HG02678 (cell line): ENCODE data around the gene KRTCAP2.

Experiments
- ATAC-seq: cut with Tn5 transposase; IDR thresholded peaks from one replicate; pipeline ENCODE4 v1.9.1; 2021; ENCODE audit warnings: mild to moderate bottlenecking, moderate library complexity; ENCODE audit not compliant: unreplicated experiment

Gene KRTCAP2

GRCh38 chr1:155135415-155136028 is 37.6 kb downstream of the KRTCAP2 start, which contains the start of gene SLC50A1:
Gene SLC50A1, plus strand, starts transcription at chr1:155135852. Its CDS starts 60 bp downstream, at chr1:155135912.
- peak; percentile 82 for ATAC-seq

GRCh38 chr1:155134880-155135414 is 38.2 kb downstream of the KRTCAP2 start:
- ATAC-seq = peak; percentile 22

GRCh38 chr1:155134322-155134721 is 38.8 kb downstream of the KRTCAP2 start:
- ATAC-seq = no peak

- ATAC-seq = no peak
Observed at GRCh38 chr1:155133799-155134281, 39.3 kb downstream of the KRTCAP2 start.

GRCh38 chr1:155131856-155132255 is 41.2 kb downstream of the KRTCAP2 start:
- ATAC-seq = no peak

- ATAC-seq = no peak
Observed at GRCh38 chr1:155131285-155131684, 41.8 kb downstream of the KRTCAP2 start.

- no peak for ATAC-seq
Observed at GRCh38 chr1:155130272-155131006, 42.7 kb downstream of the KRTCAP2 start.

- ATAC-seq = no peak
Observed at GRCh38 chr1:155128755-155129473, 44.2 kb downstream of the KRTCAP2 start.

GRCh38 chr1:155127967-155128754 is 44.9 kb downstream of the KRTCAP2 start:
- no peak for ATAC-seq

- ATAC-seq = no peak
Observed at GRCh38 chr1:155127105-155127966, 45.8 kb downstream of the KRTCAP2 start, which contains the start of gene EFNA1. Gene EFNA1, plus strand, starts transcription at chr1:155127876. Its CDS starts 102 bp downstream, at chr1:155127978.

- ATAC-seq = no peak
Observed at GRCh38 chr1:155126556-155127104, 46.5 kb downstream of the KRTCAP2 start.

- no peak for ATAC-seq
Observed at GRCh38 chr1:155125946-155126555, 47.1 kb downstream of the KRTCAP2 start.

GRCh38 chr1:155125511-155125945 is 47.6 kb downstream of the KRTCAP2 start:
- no peak for ATAC-seq

- no peak for ATAC-seq
Observed at GRCh38 chr1:155124503-155125463, 48.3 kb downstream of the KRTCAP2 start.

GRCh38 chr1:155123801-155124200 is 49.3 kb downstream of the KRTCAP2 start:
- no peak for ATAC-seq

- no peak for ATAC-seq
Observed at GRCh38 chr1:155122308-155122707, 50.8 kb downstream of the KRTCAP2 start.

GRCh38 chr1:155121249-155121648 is 51.9 kb downstream of the KRTCAP2 start:
- ATAC-seq = no peak

- no peak for ATAC-seq
Observed at GRCh38 chr1:155120253-155120652, 52.9 kb downstream of the KRTCAP2 start.
